ENCODE measurements around the gene FDX2. TPM values are rescaled to one million over a fixed set of nuclear protein-coding genes. Genes with fewer than 3 reads are reported as not detected.

Gene FDX2
- total RNA-seq, 2 experiments from 2014 or later, result 3.5 to 3.7 TPM

GRCh38 chr19:10291554-10292205 lies 24.1 kb downstream of the FDX2 start:
- no peaks in the 10 kb centered on the region for H3K9me3 Mint-ChIP-seq
- no peak for DNase-seq
- peak overlapping the region; percentile 65 for H3K4me3 Mint-ChIP-seq
- POLR2A ChIA-PET, result interaction anchor here (0.8 to 8.9 kb wide), 5 partner anchors 9 to 89 kb away, joined by 3 to 105 read pairs (median 4); partner anchors contain the start of genes ICAM1, RAVER1 and TYK2
- CTCF ChIA-PET, result interaction anchor here (0.6 to 2.4 kb wide), 6 partner anchors 21 to 360 kb away, joined by 3 to 8 read pairs (median 4); partner anchors contain the start of gene ICAM1
- peaks cover 79% of the 10 kb centered on the region for H3K4me1 Mint-ChIP-seq
- H3K36me3 Mint-ChIP-seq (ENCODE audit: low read depth), result peaks cover 9% of the 10 kb centered on the region
- peaks cover 83% of the 10 kb centered on the region for H3K27me3 Mint-ChIP-seq
- H3K27ac Mint-ChIP-seq, result peak overlapping the region; percentile 56

- Mint-ChIP-seq H3K36me3 (ENCODE audit: low read depth) (peaks cover 16% of the 10 kb centered on the region), H3K27ac (peak overlapping the region; percentile 31), H3K27me3 (peaks cover 82% of the 10 kb centered on the region), H3K4me1 (peaks cover 86% of the 10 kb centered on the region), H3K9me3 (no peaks in the 10 kb centered on the region), H3K4me3 (peak overlapping the region; percentile 65)
- peak; percentile 60 for DNase-seq
- POLR2A ChIA-PET, result interaction anchor here (0.8 to 8.9 kb wide), 3 partner anchors 20 to 90 kb away, joined by 3 to 105 read pairs (median 6); partner anchors contain the start of genes ICAM1, RAVER1 and TYK2
- CTCF ChIA-PET, result interaction anchor here (0.6 to 2.4 kb wide), 6 partner anchors 20 to 359 kb away, joined by 3 to 8 read pairs (median 4); partner anchors contain the start of gene ICAM1
These were observed 24.8 kb downstream of the FDX2 start for GRCh38 chr19:10290876-10291553.

- no peaks in the 10 kb centered on the region for H3K9me3 Mint-ChIP-seq
- ChIA-PET CTCF (interaction anchor here (0.9 to 3.1 kb wide), 5 partner anchors 10 to 99 kb away, joined by 4 to 23 read pairs (median 10); partner anchors contain the start of gene ICAM1), POLR2A (interaction anchor here (2.3 to 8.9 kb wide), 2 partner anchors 20 to 90 kb away, joined by 9 to 105 read pairs; partner anchors contain the start of genes ICAM1 and TYK2)
- H3K36me3 Mint-ChIP-seq (ENCODE audit: low read depth), result peaks cover 22% of the 10 kb centered on the region
- no peak for DNase-seq
- H3K27me3 Mint-ChIP-seq, result peaks cover 76% of the 10 kb centered on the region
- H3K27ac Mint-ChIP-seq, result peak overlapping the region; percentile 56
- peaks cover 86% of the 10 kb centered on the region for H3K4me1 Mint-ChIP-seq
- peak overlapping the region; percentile 65 for H3K4me3 Mint-ChIP-seq
These were observed 25.4 kb downstream of the FDX2 start for GRCh38 chr19:10290357-10290875.

- peak within 1 kb of the TSS; percentile 56 for H3K27ac Mint-ChIP-seq
- DNase-seq, result peak; percentile 26
- ChIA-PET POLR2A (interaction anchor here (1.0 to 8.9 kb wide), 4 partner anchors 10 to 91 kb away, joined by 3 to 105 read pairs (median 7); partner anchors contain the start of genes ICAM1 and TYK2), CTCF (interaction anchor here (0.9 to 3.1 kb wide), 7 partner anchors 10 to 99 kb away, joined by 3 to 23 read pairs (median 4); partner anchors contain the start of genes ICAM1 and TYK2)
- H3K4me3 Mint-ChIP-seq, result peak within 1 kb of the TSS; percentile 65
- peaks cover 86% of the 10 kb centered on the region for H3K4me1 Mint-ChIP-seq
- H3K36me3 Mint-ChIP-seq (ENCODE audit: low read depth), result peaks cover 27% of the 10 kb centered on the region
- H3K27me3 Mint-ChIP-seq, result peaks cover 72% of the 10 kb centered on the region
- no peaks in the 10 kb centered on the region for H3K9me3 Mint-ChIP-seq
These were observed 25.9 kb downstream of the FDX2 start, which contains the start of gene ICAM5 for GRCh38 chr19:10289836-10290356. ICAM5 (plus strand) TSS chr19:10289952; CDS start chr19:10290044, 92 bp downstream.

GRCh38 chr19:10289167-10289835 lies 26.5 kb downstream of the FDX2 start:
- ChIA-PET CTCF (interaction anchor here (0.5 to 3.1 kb wide), 9 partner anchors 9 to 239 kb away, joined by 3 to 23 read pairs (median 4); partner anchors contain the start of genes ICAM1 and TYK2), POLR2A (interaction anchor here (1.0 to 8.9 kb wide), 5 partner anchors 9 to 113 kb away, joined by 3 to 105 read pairs (median 5); partner anchors contain the start of genes ICAM1 and TYK2)
- Mint-ChIP-seq H3K4me3 (peak overlapping the region; percentile 58), H3K4me1 (peaks cover 84% of the 10 kb centered on the region), H3K9me3 (no peaks in the 10 kb centered on the region), H3K27ac (peak overlapping the region; percentile 33), H3K36me3 (ENCODE audit: low read depth) (peaks cover 33% of the 10 kb centered on the region), H3K27me3 (peaks cover 66% of the 10 kb centered on the region)
- DNase-seq, result peak; percentile 69

- POLR2A ChIA-PET, result interaction anchor here (1.0 to 8.9 kb wide), 6 partner anchors 8 to 114 kb away, joined by 3 to 105 read pairs (median 7); partner anchors contain the start of genes ICAM1 and TYK2
- H3K9me3 Mint-ChIP-seq, result no peaks in the 10 kb centered on the region
- H3K36me3 Mint-ChIP-seq (ENCODE audit: low read depth), result peaks cover 39% of the 10 kb centered on the region
- H3K27me3 Mint-ChIP-seq, result peaks cover 60% of the 10 kb centered on the region
- peak; percentile 50 for DNase-seq
- CTCF ChIA-PET, result interaction anchor here (0.5 to 3.1 kb wide), 8 partner anchors 15 to 238 kb away, joined by 3 to 23 read pairs (median 5); partner anchors contain the start of genes ICAM1 and TYK2
- H3K4me3 Mint-ChIP-seq, result peak overlapping the region; percentile 58
- peaks cover 82% of the 10 kb centered on the region for H3K4me1 Mint-ChIP-seq
- peak overlapping the region; percentile 33 for H3K27ac Mint-ChIP-seq
These were observed 27.1 kb downstream of the FDX2 start for GRCh38 chr19:10288662-10289166.

GRCh38 chr19:10286803-10287737 lies 28.7 kb downstream of the FDX2 start, which contains the start of gene ICAM4:
ICAM4 (plus strand) TSS chr19:10286955; CDS start chr19:10287013, 58 bp downstream.
- Mint-ChIP-seq H3K4me1 (peaks cover 72% of the 10 kb centered on the region), H3K36me3 (ENCODE audit: low read depth) (peaks cover 38% of the 10 kb centered on the region)

GRCh38 chr19:10285393-10285792 lies 30.4 kb downstream of the FDX2 start:
- Mint-ChIP-seq H3K27ac (no peak overlapping the region), H3K4me1 (peaks cover 58% of the 10 kb centered on the region), H3K4me3 (no peak overlapping the region), H3K27me3 (peaks cover 29% of the 10 kb centered on the region), H3K9me3 (no peaks in the 10 kb centered on the region), H3K36me3 (ENCODE audit: low read depth) (peaks cover 43% of the 10 kb centered on the region)
- no peak for DNase-seq
- ChIA-PET CTCF (interaction anchor here (0.6 to 3.1 kb wide), 4 partner anchors 15 to 105 kb away, joined by 3 to 28 read pairs (median 4); partner anchors contain the start of gene ICAM1), POLR2A (interaction anchor here (0.7 to 8.9 kb wide), 4 partner anchors 10 to 95 kb away, joined by 3 to 105 read pairs (median 10); partner anchors contain the start of genes ICAM1, RAVER1 and TYK2)

More at GRCh38 chr19:10286803-10287737, 28.7 kb downstream of the FDX2 start, which contains the start of gene ICAM4:
- peak within 1 kb of the TSS; percentile 65 for H3K27ac Mint-ChIP-seq
- H3K4me3 Mint-ChIP-seq, result peak within 1 kb of the TSS; percentile 50
- peak; percentile 67 for DNase-seq
- POLR2A ChIA-PET, result interaction anchor here (1.1 to 8.9 kb wide), 7 partner anchors 10 to 102 kb away, joined by 3 to 105 read pairs (median 9); partner anchors contain the start of genes ICAM1 and RAVER1
- peaks cover 44% of the 10 kb centered on the region for H3K27me3 Mint-ChIP-seq
- no peaks in the 10 kb centered on the region for H3K9me3 Mint-ChIP-seq
- CTCF ChIA-PET, result interaction anchor here (0.6 to 3.1 kb wide), 6 partner anchors 17 to 135 kb away, joined by 3 to 28 read pairs (median 6); partner anchors contain the start of gene ICAM1

GRCh38 chr19:10284960-10285278 lies 30.9 kb downstream of the FDX2 start:
- no peak for DNase-seq
- Mint-ChIP-seq H3K9me3 (no peaks in the 10 kb centered on the region), H3K4me3 (no peak overlapping the region), H3K36me3 (ENCODE audit: low read depth) (peaks cover 46% of the 10 kb centered on the region), H3K4me1 (peaks cover 56% of the 10 kb centered on the region), H3K27ac (no peak overlapping the region), H3K27me3 (peaks cover 24% of the 10 kb centered on the region)
- ChIA-PET CTCF (no interaction called here), POLR2A (interaction anchor here (8.9 kb wide), 1 partner anchor 14 kb away, joined by 105 read pairs; the partner anchor contains the start of gene ICAM1)

GRCh38 chr19:10284065-10284959 lies 31.5 kb downstream of the FDX2 start:
- H3K9me3 Mint-ChIP-seq, result no peaks in the 10 kb centered on the region
- H3K27me3 Mint-ChIP-seq, result peaks cover 19% of the 10 kb centered on the region
- POLR2A ChIA-PET, result interaction anchor here (2.2 to 8.9 kb wide), 2 partner anchors 14 kb away, joined by 10 to 105 read pairs; partner anchors contain the start of gene ICAM1
- no peak overlapping the region for H3K4me3 Mint-ChIP-seq
- no peak overlapping the region for H3K27ac Mint-ChIP-seq
- H3K36me3 Mint-ChIP-seq (ENCODE audit: low read depth), result peaks cover 49% of the 10 kb centered on the region
- no peak for DNase-seq
- peaks cover 59% of the 10 kb centered on the region for H3K4me1 Mint-ChIP-seq
- CTCF ChIA-PET, result no interaction called here
